ENCODE measurements around the gene ANGPTL8. TPM values are rescaled to one million over a fixed set of nuclear protein-coding genes. Genes with fewer than 3 reads are reported as not detected.

Gene ANGPTL8
- total and polyA plus RNA-seq, 10 of the 15 experiments (the other 5 are each of a cell fraction or from before 2014, with no cell fraction given) = not detected

DNA sequence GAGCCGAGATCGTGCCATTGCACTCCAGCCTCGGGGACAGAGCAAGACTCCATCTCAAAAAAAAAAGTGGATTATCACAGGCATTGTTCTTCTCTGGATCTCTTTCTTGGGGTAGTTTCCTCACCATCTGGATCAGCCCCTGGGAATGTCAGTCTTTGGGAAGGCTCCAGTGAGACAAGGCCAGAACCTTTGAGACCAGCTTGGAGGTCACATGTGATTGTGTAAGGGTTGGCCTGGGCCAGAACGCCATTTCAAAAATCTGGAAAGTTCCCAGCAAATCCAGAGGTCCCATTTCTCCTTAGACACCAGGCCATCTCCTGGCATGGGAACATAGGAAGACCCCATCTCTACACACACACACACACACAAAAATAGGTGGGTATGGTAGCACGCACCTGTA lies 14.2 kb upstream of the ANGPTL8 start:
- FAIRE-seq (no peak), DNase-seq (ENCODE audit: low read depth, low spot score) (no peak), ATAC-seq (no peak)
- TF ChIP-seq NR2C2 (IDR thresholded peaks at IDR 0.05; ENCODE audit: borderline replicate concordance, control insufficient read depth, insufficient read length, low read depth) = no peak
- no peak for TF ChIP-seq EZH2 (IDR thresholded peaks at IDR 0.05; ENCODE audit: borderline replicate concordance, control insufficient read depth, low read depth, low read length)
- TF ChIP-seq, protein P1, sequence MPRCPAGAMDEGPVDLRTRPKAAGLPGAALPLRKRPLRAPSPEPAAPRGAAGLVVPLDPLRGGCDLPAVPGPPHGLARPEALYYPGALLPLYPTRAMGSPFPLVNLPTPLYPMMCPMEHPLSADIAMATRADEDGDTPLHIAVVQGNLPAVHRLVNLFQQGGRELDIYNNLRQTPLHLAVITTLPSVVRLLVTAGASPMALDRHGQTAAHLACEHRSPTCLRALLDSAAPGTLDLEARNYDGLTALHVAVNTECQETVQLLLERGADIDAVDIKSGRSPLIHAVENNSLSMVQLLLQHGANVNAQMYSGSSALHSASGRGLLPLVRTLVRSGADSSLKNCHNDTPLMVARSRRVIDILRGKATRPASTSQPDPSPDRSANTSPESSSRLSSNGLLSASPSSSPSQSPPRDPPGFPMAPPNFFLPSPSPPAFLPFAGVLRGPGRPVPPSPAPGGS (IDR thresholded peaks at IDR 0.05; ENCODE audit: borderline replicate concordance, insufficient read depth, low read depth, low read length, poor library complexity, severe bottlenecking) = no peak
- TF ChIP-seq HSF1 (IDR thresholded peaks at IDR 0.05; ENCODE audit: low read depth, low read length) = no peak
- no peak for TF ChIP-seq JUND (IDR thresholded peaks at IDR 0.05; ENCODE audit: low read depth, low read length)
- TF ChIP-seq PML (IDR thresholded peaks at IDR 0.05; ENCODE audit: low read length) = no peak
- no peak for TF ChIP-seq E4F1 (IDR thresholded peaks at IDR 0.05; ENCODE audit: borderline replicate concordance, partially characterized antibody)
- no peak for TF ChIP-seq NKRF (conservative IDR thresholded peaks at IDR 0.05)
- TF ChIP-seq CBFB (IDR thresholded peaks at IDR 0.05; ENCODE audit: low read depth) = no peak
- TF ChIP-seq, protein P2, sequence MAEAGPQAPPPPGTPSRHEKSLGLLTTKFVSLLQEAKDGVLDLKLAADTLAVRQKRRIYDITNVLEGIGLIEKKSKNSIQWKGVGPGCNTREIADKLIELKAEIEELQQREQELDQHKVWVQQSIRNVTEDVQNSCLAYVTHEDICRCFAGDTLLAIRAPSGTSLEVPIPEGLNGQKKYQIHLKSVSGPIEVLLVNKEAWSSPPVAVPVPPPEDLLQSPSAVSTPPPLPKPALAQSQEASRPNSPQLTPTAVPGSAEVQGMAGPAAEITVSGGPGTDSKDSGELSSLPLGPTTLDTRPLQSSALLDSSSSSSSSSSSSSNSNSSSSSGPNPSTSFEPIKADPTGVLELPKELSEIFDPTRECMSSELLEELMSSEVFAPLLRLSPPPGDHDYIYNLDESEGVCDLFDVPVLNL (IDR thresholded peaks at IDR 0.05; ENCODE audit: low read depth, low read length) = no peak
- TF ChIP-seq PAX8 (IDR thresholded peaks at IDR 0.05) = no peak
- TF ChIP-seq NR2C1 (IDR thresholded peaks at IDR 0.05) = no peak
- TF ChIP-seq BMI1 (IDR thresholded peaks at IDR 0.05; ENCODE audit: borderline replicate concordance) = no peak
- TF ChIP-seq CREB1 (IDR thresholded peaks at IDR 0.05; ENCODE audit: low read depth) = no peak
- no peak for TF ChIP-seq SIX5 (IDR thresholded peaks at IDR 0.05; ENCODE audit: low read depth, low read length, severe bottlenecking)
- TF ChIP-seq GATAD2B (conservative IDR thresholded peaks at IDR 0.05; ENCODE audit: low read depth) = no peak
- H3K9me3 ChIP-seq (replicated peaks; ENCODE audit: control insufficient read depth, insufficient read depth, low read length) = no peaks in the 10 kb centered on the region; the same call in 2 of the 3 replicates
- ChIA-PET RAD21 (ENCODE audit: unreplicated experiment) (no interaction called here), POLR2A (interaction anchor here (0.6 kb wide), 1 partner anchor 202 kb away, joined by 4 read pairs; no protein-coding TSS in a partner anchor), SMC1A (ENCODE audit: uncharacterized antibody, unreplicated experiment) (interaction anchor here (0.7 kb wide), 1 partner anchor 414 kb away, joined by 3 read pairs; no protein-coding TSS in a partner anchor), CTCF (interaction anchor here (0.6 to 0.7 kb wide), 2 partner anchors 69 to 156 kb away, joined by 3 read pairs; no protein-coding TSS in a partner anchor)
- in situ Hi-C loops (cut with MboI) (no loop called here), intact Hi-C loops (cut with micrococcal nuclease; ENCODE audit: unreplicated experiment) (no loop called here)
- no peaks in the 10 kb centered on the region for H3K36me3 ChIP-seq (ENCODE audit: control insufficient read depth in 2 of 2, insufficient read depth in 2 of 2, low read length in 1 of 2)
- no peak overlapping the region for H3K4me3 ChIP-seq
- no peaks in the 10 kb centered on the region for H3K27me3 ChIP-seq (replicated peaks in 1 of 2; ENCODE audit: control insufficient read depth in 2 of 2, insufficient read depth in 2 of 2, low read length in 1 of 2)
- H3K27ac ChIP-seq (ENCODE audit: control insufficient read depth, insufficient read depth) = no peak overlapping the region
- no peaks in the 10 kb centered on the region for H3K79me2 ChIP-seq (ENCODE audit: control insufficient read depth, insufficient read depth, low read length)
- no peak overlapping the region for H3K4me2 ChIP-seq (ENCODE audit: control insufficient read depth, insufficient read depth)
- no peaks in the 10 kb centered on the region for H4K20me1 ChIP-seq (ENCODE audit: control insufficient read depth, insufficient read depth)
- 95% methylated on average over 5 of the region's 5 CpGs for WGBS (ENCODE audit: insufficient coverage, insufficient replicate concordance, low lambda C conversion rate, missing lambda C conversion rate)
- no TSS peak for BruUV-seq (replicated peaks)
- no peak overlapping the region for H3K9ac ChIP-seq (ENCODE audit: control insufficient read depth, insufficient read depth, low read length)
- H3K4me1 ChIP-seq (ENCODE audit: control insufficient read depth, insufficient read depth, low read length) = no peaks in the 10 kb centered on the region; the same call in 1 of the 2 replicates
- no peak overlapping the region for H2AFZ ChIP-seq (ENCODE audit: control insufficient read depth, low read depth, low read length)

All from GM12878 (cell line).